HuH-7.5 (cell line): ENCODE results near the gene ZC3H13.

Experiments
- DNase-seq: peaks from one replicate; pipeline ENCODE4 v3.0.0; 2011; ENCODE audit warnings: low spot score

Gene ZC3H13

GRCh38 chr13:45934283-45934682 lies 118.3 kb downstream of the ZC3H13 start:
- DNase-seq = no peak

GRCh38 chr13:45933203-45933908 lies 119.2 kb downstream of the ZC3H13 start:
- no peak for DNase-seq

- no peak for DNase-seq
Measured at GRCh38 chr13:45932676-45933075, 119.9 kb downstream of the ZC3H13 start.

- no peak for DNase-seq
Measured at GRCh38 chr13:45932172-45932571, 120.4 kb downstream of the ZC3H13 start.

GRCh38 chr13:45931211-45931610 lies 121.3 kb downstream of the ZC3H13 start:
- DNase-seq = no peak

- no peak for DNase-seq
Measured at GRCh38 chr13:45930177-45930576, 122.4 kb downstream of the ZC3H13 start.

- no peak for DNase-seq
Measured at GRCh38 chr13:45928843-45929242, 123.7 kb downstream of the ZC3H13 start.

GRCh38 chr13:45928176-45928575 lies 124.4 kb downstream of the ZC3H13 start:
- DNase-seq = no peak

- DNase-seq = no peak
Measured at GRCh38 chr13:45926741-45927140, 125.8 kb downstream of the ZC3H13 start.

GRCh38 chr13:45925151-45925550 lies 127.4 kb downstream of the ZC3H13 start:
- DNase-seq = no peak

GRCh38 chr13:45921162-45921736 lies 131.3 kb downstream of the ZC3H13 start:
- DNase-seq = no peak

- no peak for DNase-seq
Measured at GRCh38 chr13:45918597-45918996, 133.9 kb downstream of the ZC3H13 start.

GRCh38 chr13:45917019-45917418 lies 135.5 kb downstream of the ZC3H13 start:
- DNase-seq = no peak

- no peak for DNase-seq
Measured at GRCh38 chr13:45915686-45916439, 136.7 kb downstream of the ZC3H13 start.

GRCh38 chr13:45909673-45910072 lies 142.9 kb downstream of the ZC3H13 start:
- no peak for DNase-seq

- no peak for DNase-seq
Measured at GRCh38 chr13:45909089-45909488, 143.5 kb downstream of the ZC3H13 start.

GRCh38 chr13:45907503-45907902 lies 145.0 kb downstream of the ZC3H13 start:
- no peak for DNase-seq
